ENCODE measurements around the gene NCKAP5.

Gene NCKAP5

GRCh38 chr2:133303150-133303549 lies 265.1 kb downstream of the NCKAP5 start:
- in situ Hi-C loops (cut with MboI; ENCODE audit: low sequenced_read_pairs), result no loop called here

DNA sequence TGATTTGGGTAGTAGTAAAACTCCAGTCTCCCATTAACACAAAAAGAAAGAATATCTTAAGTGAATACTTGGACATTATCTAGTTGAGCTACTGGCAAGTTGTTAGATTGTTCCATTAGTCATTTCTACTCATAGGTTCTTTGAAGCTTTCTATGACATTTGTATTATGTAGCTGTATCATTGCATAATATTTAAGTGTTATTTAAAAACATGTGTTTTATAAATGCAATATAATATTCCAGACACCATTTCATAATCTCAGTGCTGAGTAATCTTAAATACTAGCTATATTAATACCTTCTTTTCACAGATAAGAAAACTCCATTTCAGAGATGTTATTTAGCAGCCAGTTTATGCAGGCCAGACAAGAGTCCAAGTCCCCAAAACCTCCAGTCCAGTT lies 271.9 kb downstream of the NCKAP5 start:
- in situ Hi-C loops (cut with MboI; ENCODE audit: low sequenced_read_pairs), result no loop called here

GRCh38 chr2:133293544-133294353 lies 274.5 kb downstream of the NCKAP5 start:
- in situ Hi-C loops (cut with MboI; ENCODE audit: low sequenced_read_pairs), result no loop called here

DNA sequence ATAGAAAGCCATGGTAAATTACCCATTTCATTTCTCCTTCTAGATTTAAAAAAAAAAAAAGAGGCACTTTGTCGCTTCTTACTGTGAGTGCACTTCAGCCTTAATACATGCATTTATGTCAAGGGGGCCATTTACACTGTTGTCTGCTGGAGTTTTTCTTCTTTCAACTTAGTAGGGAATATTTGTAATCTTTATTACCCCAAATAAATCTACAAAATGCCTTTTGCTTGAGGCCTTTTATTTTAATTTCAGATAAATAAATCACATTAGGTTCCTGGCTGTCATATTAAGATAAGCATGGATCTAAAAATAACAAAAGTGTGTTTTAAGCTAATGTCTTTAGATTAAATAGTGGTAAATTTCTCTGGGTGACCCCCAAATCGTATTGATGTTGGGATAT lies 276.0 kb downstream of the NCKAP5 start:
- in situ Hi-C loops (cut with MboI; ENCODE audit: low sequenced_read_pairs), result no loop called here

- in situ Hi-C loops (cut with MboI; ENCODE audit: low sequenced_read_pairs), result no loop called here
Observed at GRCh38 chr2:133287709-133288108, 280.6 kb downstream of the NCKAP5 start.

GRCh38 chr2:133286326-133286922 lies 281.8 kb downstream of the NCKAP5 start:
- in situ Hi-C loops (cut with MboI; ENCODE audit: low sequenced_read_pairs), result no loop called here

DNA sequence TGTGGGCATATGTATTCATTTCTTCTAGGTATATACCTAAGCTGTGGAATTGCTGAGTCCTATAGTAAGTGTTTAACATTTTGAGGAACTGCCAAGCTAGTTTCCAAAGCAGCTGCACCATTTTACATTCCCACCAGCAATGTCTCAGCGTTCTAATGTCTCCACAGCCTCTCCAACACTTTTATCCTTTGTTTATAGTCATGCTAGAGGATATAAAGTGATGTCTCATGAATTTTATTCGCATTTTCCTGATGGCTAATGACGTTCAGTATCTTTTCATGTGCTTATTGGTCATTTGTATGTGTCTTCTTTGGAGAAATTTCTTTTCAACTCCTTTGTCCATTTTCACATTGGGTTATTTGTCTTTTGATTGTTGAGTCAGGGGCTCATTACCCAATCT lies 295.2 kb downstream of the NCKAP5 start:
- in situ Hi-C loops (cut with MboI; ENCODE audit: low sequenced_read_pairs), result no loop called here

DNA sequence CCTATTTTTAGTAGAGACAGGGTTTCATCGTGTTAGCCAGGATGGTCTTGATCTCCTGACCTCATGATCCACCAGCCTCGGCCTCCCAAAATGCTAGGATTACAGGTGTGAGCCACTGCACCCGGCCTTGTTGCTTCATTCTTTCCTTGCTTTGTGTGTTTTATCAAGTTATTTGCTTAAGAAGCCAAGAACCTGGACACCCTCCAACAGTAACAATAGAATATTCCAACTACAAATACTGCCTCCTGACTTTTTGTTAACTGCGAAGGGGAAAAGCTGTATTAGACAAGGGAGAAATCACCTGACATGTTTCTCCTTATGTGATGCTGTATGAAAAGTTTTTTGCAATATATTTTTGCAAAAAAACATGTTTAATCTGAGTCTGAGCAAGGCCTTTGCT lies 297.2 kb downstream of the NCKAP5 start:
- in situ Hi-C loops (cut with MboI; ENCODE audit: low sequenced_read_pairs), result no loop called here

DNA sequence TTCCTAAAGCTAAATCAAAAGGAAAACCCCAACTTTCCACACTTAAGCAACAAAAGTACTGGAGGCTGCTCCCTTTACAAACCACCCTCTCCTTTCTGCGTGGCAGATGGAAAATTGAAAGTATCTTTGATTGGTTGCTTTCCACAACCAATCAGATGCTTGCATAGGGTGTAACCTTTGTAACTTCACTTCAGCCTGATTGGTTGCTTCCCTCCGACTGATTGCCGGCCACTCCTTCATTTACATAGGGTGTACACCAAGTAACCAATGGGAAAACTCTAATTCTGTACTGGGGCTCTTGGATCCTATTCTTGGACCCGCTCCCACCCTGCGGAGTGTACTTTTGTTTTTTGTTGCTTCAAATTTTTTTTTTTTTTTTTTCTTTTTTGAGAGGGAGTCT lies 297.7 kb downstream of the NCKAP5 start:
- in situ Hi-C loops (cut with MboI; ENCODE audit: low sequenced_read_pairs), result no loop called here

DNA sequence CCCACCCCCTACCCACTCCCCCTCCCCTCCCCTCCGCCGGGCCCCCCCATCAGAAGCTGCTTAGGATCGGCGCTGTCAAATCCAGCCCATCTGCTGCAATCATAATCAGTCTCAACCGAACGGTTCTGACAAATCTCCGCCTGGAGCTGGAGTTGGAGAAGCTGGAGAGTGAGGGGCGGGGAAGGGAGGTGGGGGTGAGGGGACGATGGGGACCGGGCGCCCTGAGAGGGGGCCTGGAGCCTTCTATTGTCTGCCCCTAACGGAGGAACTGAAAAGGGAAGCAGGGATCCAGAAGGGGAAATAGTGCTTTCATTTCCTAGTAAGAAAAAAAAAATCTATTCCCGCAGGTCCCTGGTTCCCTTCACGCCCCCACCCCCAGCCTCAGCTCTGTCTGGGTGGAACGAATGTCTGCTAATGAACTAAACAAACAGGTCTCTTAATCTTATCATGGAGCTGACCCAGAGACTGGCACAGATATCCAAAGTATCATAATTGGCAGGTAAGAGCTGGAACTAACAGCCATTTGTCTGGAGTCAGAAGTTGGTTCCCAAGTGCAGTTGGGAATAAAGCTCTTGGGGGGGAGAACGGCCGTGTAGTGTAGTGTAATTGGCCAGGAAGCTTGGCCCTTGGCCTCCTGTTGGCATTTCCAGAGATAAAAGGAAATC lies 301.2 kb downstream of the NCKAP5 start:
- in situ Hi-C loops (cut with MboI; ENCODE audit: low sequenced_read_pairs), result no loop called here

DNA sequence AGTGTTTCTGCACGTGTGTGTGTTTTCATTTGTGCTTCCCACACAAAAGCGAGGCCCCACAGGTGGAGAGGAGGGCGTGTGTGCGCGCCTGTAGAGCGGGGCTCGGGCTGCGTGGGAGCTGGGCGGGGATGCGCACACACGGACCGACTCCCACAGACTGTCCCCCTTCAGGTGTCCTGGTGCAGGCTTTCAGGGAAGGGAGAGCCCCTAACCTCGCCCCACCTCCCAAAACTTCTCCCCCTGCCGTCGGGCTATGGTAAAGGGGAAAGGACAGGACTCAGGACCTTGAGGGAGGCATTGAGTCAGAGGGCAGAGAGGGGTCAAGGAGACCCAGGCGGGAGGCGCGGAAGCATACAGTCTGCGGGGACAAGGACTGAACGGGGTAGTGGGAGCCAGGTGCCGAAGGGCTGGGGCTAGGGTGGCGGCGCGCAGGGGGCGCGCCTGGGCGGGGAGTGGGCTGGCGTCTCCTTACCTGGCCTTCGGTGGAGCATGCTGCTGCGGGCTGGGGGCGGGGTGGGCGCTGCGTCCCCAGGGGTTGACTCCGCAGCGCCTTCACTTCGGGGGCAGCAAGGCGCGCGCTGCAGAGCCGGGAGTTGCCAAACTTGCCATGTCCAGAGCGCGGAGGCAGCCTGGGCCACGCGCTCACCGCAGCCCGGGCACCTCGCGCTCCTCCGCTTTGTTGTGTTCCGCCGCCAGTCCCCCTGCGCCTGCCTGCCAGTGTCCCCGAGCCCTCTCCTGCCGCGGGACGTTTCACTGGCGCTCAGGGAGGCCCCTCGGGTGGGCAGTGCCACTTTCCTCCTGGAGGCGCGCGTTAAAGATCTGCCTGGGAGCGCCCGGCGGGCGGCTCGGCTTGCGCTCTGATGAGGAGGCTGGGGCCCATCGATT lies 302.0 kb downstream of the NCKAP5 start:
- in situ Hi-C loops (cut with MboI; ENCODE audit: low sequenced_read_pairs), result no loop called here

DNA sequence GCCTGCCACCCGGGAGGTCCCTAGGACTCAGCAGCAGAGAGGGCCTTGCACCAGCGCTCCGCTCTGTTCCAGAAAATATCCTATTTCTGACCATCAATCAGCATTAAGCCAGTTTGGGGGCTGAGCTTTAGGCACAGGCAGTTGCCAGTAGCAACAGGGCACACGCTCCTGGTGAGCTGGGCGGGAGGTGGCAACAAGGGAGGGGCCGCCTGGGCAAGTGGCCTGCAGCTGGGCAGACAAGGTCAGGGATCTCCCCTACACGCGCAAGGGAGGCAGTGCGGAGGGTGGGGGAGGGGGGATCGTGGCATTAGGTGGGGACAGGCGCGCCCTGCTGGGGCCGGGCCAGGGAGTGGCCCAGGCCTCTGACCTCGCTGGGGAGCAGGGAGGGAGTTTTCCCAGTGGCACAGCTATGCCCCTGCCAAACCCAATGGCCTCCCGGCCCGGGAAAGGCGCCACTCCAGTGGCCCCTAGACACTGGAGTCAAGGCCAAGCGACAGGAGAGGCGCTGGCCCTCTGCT lies 302.8 kb downstream of the NCKAP5 start:
- in situ Hi-C loops (cut with MboI; ENCODE audit: low sequenced_read_pairs), result no loop called here

GRCh38 chr2:133264989-133265401 lies 303.3 kb downstream of the NCKAP5 start:
- in situ Hi-C loops (cut with MboI; ENCODE audit: low sequenced_read_pairs), result no loop called here

- in situ Hi-C loops (cut with MboI; ENCODE audit: low sequenced_read_pairs), result no loop called here
Observed at GRCh38 chr2:133262893-133263292, 305.4 kb downstream of the NCKAP5 start.

- in situ Hi-C loops (cut with MboI; ENCODE audit: low sequenced_read_pairs), result no loop called here
Observed at GRCh38 chr2:133255360-133255759, 312.9 kb downstream of the NCKAP5 start.

GRCh38 chr2:133253793-133254192 lies 314.5 kb downstream of the NCKAP5 start:
- in situ Hi-C loops (cut with MboI; ENCODE audit: low sequenced_read_pairs), result no loop called here

GRCh38 chr2:133252780-133253355 lies 315.4 kb downstream of the NCKAP5 start:
- in situ Hi-C loops (cut with MboI; ENCODE audit: low sequenced_read_pairs), result no loop called here

- in situ Hi-C loops (cut with MboI; ENCODE audit: low sequenced_read_pairs), result no loop called here
Observed at GRCh38 chr2:133249362-133249761, 318.9 kb downstream of the NCKAP5 start.

GRCh38 chr2:133248264-133248663 lies 320.0 kb downstream of the NCKAP5 start:
- in situ Hi-C loops (cut with MboI; ENCODE audit: low sequenced_read_pairs), result no loop called here

- in situ Hi-C loops (cut with MboI; ENCODE audit: low sequenced_read_pairs), result no loop called here
Observed at GRCh38 chr2:133247631-133248030, 320.6 kb downstream of the NCKAP5 start.

DNA sequence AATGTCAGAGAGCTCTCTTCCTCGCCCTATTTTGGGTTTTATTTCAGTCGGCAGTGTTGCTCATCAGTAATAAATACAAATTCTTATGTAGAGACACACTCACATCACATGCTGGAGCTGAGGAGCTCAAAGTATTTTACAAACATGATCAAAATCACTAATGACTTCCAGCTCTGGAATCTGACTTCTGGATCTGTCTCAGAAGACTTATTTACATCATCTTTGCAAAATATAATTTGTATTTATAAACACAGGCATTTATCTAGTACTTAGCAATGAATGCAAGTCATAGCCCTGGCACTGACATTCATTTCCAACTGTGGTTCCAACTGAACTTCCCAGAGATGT lies 327.1 kb downstream of the NCKAP5 start:
- in situ Hi-C loops (cut with MboI; ENCODE audit: low sequenced_read_pairs), result no loop called here
